Stimulated activated CD4-positive, alpha-beta T cell treated with anti-CD3 and anti-CD28 coated beads, Interleukin-1b, Interleukin-23, amount 100 ng/mL, for 4 hours (primary cell): ENCODE data around the gene TRDMT1.

Source experiments
- DNase-seq, 2 donors: peaks; one replicate each; pipeline ENCODE4 v3.0.0-alpha.2; 2020; ENCODE audit warnings: low read depth in 2 of 2

Gene TRDMT1

GRCh38 chr10:17210361-17210760 lies 8.9 kb upstream of the TRDMT1 start:
- no peak for DNase-seq

- DNase-seq: no peak
These were observed 8.4 kb upstream of the TRDMT1 start for GRCh38 chr10:17209881-17210280.

GRCh38 chr10:17209302-17209701 lies 7.8 kb upstream of the TRDMT1 start:
- DNase-seq: no peak

- DNase-seq: no peak
These were observed 7.0 kb upstream of the TRDMT1 start for GRCh38 chr10:17208476-17208875.

- peak in 1 of 2 donors; percentile 37 for DNase-seq
These were observed 4.8 kb upstream of the TRDMT1 start for GRCh38 chr10:17206210-17206709.

GRCh38 chr10:17203416-17203815 lies 1.9 kb upstream of the TRDMT1 start:
- DNase-seq: no peak

- no peak for DNase-seq
These were observed 1.5 kb upstream of the TRDMT1 start for GRCh38 chr10:17202999-17203398.

- DNase-seq: no peak
These were observed 1.0 kb upstream of the TRDMT1 start for GRCh38 chr10:17202506-17202905.

GRCh38 chr10:17201794-17202116 lies 283 bp upstream of the TRDMT1 start:
- DNase-seq: no peak

- DNase-seq: no peak
These were observed 1.2 kb downstream of the TRDMT1 start for GRCh38 chr10:17200001-17200911.

GRCh38 chr10:17199351-17199804 lies 2.1 kb downstream of the TRDMT1 start:
- no peak for DNase-seq

- DNase-seq: no peak
These were observed 4.9 kb downstream of the TRDMT1 start for GRCh38 chr10:17196573-17196972.

- no peak for DNase-seq
These were observed 5.4 kb downstream of the TRDMT1 start for GRCh38 chr10:17196045-17196444.

GRCh38 chr10:17195083-17195482 lies 6.4 kb downstream of the TRDMT1 start:
- DNase-seq: no peak

- no peak for DNase-seq
These were observed 10.9 kb downstream of the TRDMT1 start for GRCh38 chr10:17190602-17191001.

- DNase-seq: no peak
These were observed 12.8 kb downstream of the TRDMT1 start for GRCh38 chr10:17188644-17189172.

GRCh38 chr10:17185873-17186272 lies 15.6 kb downstream of the TRDMT1 start:
- DNase-seq: no peak

- no peak for DNase-seq
These were observed 18.4 kb downstream of the TRDMT1 start for GRCh38 chr10:17183110-17183509.

- DNase-seq: no peak
These were observed 19.7 kb downstream of the TRDMT1 start for GRCh38 chr10:17181751-17182150.

GRCh38 chr10:17181110-17181509 lies 20.4 kb downstream of the TRDMT1 start:
- no peak for DNase-seq

GRCh38 chr10:17179002-17179401 lies 22.5 kb downstream of the TRDMT1 start:
- no peak for DNase-seq

- no peak for DNase-seq
These were observed 23.5 kb downstream of the TRDMT1 start for GRCh38 chr10:17178006-17178405.

- DNase-seq: no peak
These were observed 24.5 kb downstream of the TRDMT1 start for GRCh38 chr10:17177014-17177413.
